H1 (cell line): ENCODE measurements around the gene ZDHHC11B.

ENCODE experiments used
- ZNF274 ChIP-seq: IDR thresholded peaks from 2 replicates; pipeline ENCODE4 v1.7.0; 2012; ENCODE audit warnings: low read length, borderline replicate concordance; ENCODE audit errors: extremely low read depth
- TF ChIP-seq, protein P1 (sequence below), 3 experiments: IDR thresholded peaks; 1 replicate in 2 of 3; 2 replicates in 1 of 3; pipeline versions ENCODE4 v1.5.1 to v1.6.1; 2011; ENCODE audit warnings: low read length in 3 of 3, mild to moderate bottlenecking in 3 of 3, inconsistent platforms in 2 of 3, low read depth in 1 of 3, moderate library complexity in 1 of 3; ENCODE audit not compliant: insufficient read depth in 1 of 3; ENCODE audit errors: control extremely low read depth in 1 of 3

DNA sequence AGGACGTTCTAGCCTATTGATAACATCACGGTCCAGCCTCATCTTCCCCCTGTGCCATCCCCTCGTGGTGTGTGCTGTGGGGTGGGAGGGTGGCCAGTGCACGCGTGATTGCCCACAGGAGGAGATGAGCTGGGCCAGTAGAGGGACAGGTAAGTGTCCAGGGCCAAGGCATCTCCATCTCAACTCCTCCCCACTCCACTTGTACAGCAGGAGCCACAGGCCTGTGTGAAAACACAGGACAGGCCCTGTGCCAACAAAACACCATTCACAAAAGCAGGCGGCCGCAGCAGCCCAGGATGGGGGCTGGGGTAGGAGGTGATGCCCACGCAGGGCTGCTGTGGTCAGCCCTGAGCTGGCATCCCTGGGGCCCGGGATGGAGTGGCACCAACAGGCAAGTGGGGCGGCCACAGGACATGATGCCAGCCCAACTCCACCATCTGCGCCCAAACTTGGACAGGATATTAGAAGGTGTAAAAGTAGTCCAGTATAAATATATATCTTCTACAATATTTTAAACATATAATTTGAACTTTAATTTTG, 124.0 kb downstream of the ZDHHC11B start:
- TF ChIP-seq ZNF274 = no peak
- TF ChIP-seq, protein P1, sequence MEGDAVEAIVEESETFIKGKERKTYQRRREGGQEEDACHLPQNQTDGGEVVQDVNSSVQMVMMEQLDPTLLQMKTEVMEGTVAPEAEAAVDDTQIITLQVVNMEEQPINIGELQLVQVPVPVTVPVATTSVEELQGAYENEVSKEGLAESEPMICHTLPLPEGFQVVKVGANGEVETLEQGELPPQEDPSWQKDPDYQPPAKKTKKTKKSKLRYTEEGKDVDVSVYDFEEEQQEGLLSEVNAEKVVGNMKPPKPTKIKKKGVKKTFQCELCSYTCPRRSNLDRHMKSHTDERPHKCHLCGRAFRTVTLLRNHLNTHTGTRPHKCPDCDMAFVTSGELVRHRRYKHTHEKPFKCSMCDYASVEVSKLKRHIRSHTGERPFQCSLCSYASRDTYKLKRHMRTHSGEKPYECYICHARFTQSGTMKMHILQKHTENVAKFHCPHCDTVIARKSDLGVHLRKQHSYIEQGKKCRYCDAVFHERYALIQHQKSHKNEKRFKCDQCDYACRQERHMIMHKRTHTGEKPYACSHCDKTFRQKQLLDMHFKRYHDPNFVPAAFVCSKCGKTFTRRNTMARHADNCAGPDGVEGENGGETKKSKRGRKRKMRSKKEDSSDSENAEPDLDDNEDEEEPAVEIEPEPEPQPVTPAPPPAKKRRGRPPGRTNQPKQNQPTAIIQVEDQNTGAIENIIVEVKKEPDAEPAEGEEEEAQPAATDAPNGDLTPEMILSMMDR (IDR thresholded peaks at IDR 0.05; ENCODE audit: control extremely low read depth in 1 of 3, insufficient read depth in 1 of 3, low read depth in 1 of 3, low read length in 3 of 3) = no peak
